Testis (tissue), 3 donors: ENCODE results near the gene PLEKHM3. TPM values are rescaled to one million over a fixed set of nuclear protein-coding genes. Genes with fewer than 3 reads are reported as not detected.

Source experiments
- DNase-seq: peaks from one replicate; pipeline ENCODE4 v3.0.0-alpha.2; 2019
- H3K27ac ChIP-seq, 2 donors: fragments of 200-600 bp; sonication (generic); one replicate each; pipeline ENCODE4 v1.5.1; 2019
- H3K27me3 ChIP-seq: fragments of 200-600 bp; sonication (generic); one replicate; pipeline ENCODE4 v1.5.1; 2019
- H3K36me3 ChIP-seq: fragments of 200-600 bp; sonication (generic); one replicate; pipeline ENCODE4 v1.5.1; 2017; ENCODE audit warnings: low read depth; ENCODE audit errors: missing control alignments
- H3K4me1 ChIP-seq: fragments of 200-600 bp; sonication (generic); one replicate; pipeline ENCODE4 v1.5.1; 2019
- H3K4me3 ChIP-seq, 2 donors: fragments of 200-600 bp; sonication (generic); one replicate each; pipeline ENCODE4 v1.5.1; 2017 to 2019
- H3K9me3 ChIP-seq: fragments of 200-600 bp; sonication (generic); one replicate; pipeline ENCODE4 v1.5.1; 2017
- CTCF ChIP-seq, 3 experiments: fragments of 450-650 bp in 2 of 3; fragments of 200-600 bp in 1 of 3; sonication (generic) in 1 of 3; IDR thresholded peaks; one replicate each; pipeline ENCODE4 v1.5.1; 2016 to 2019; ENCODE audit warnings: antibody characterized with exemption in 3 of 3, mild to moderate bottlenecking in 2 of 3, moderate library complexity in 1 of 3
- POLR2A ChIP-seq: fragments of 450-650 bp; IDR thresholded peaks from one replicate; pipeline ENCODE4 v1.6.1; 2017; ENCODE audit warnings: antibody characterized with exemption, mild to moderate bottlenecking, moderate library complexity
- WGBS, 2 donors: methylation state at CpG; one replicate each; pipeline ENCODE4 v1.1.5; 2018; 5-methylcytosine and 5-hydroxymethylcytosine counted together
- intact Hi-C: fragments of 100-400 bp; cut with DNase I; formaldehyde crosslinking; loops from one replicate; pipeline ENCODE4 v1.15.1; 2023; ENCODE audit warnings: low total_unique reads
- polyA plus RNA-seq: library from polyadenylated mRNA; stranded (reverse); fragments of 350-450 nt; fragmentation: Illumina TruSeq; extraction: RNeasy Lipid Tissue Mini Kit (QIAGEN cat#74804); gene quantifications from one replicate; pipeline ENCODE4 v1.2.3, GENCODE V29; 2014; ENCODE audit warnings: low read depth, low replicate concordance; ENCODE audit not compliant: insufficient read depth
- total RNA-seq, 2 donors: library from RNA; depleted of rRNA; stranded (reverse); fragments of >200 nt; gene quantifications; one replicate each; pipeline ENCODE4 v1.2.3, GENCODE V29; 2016

Gene PLEKHM3
- total and polyA plus RNA-seq, 3 donors from 2014 or later = 12.5 to 24.6 (median 21.9) TPM

DNA sequence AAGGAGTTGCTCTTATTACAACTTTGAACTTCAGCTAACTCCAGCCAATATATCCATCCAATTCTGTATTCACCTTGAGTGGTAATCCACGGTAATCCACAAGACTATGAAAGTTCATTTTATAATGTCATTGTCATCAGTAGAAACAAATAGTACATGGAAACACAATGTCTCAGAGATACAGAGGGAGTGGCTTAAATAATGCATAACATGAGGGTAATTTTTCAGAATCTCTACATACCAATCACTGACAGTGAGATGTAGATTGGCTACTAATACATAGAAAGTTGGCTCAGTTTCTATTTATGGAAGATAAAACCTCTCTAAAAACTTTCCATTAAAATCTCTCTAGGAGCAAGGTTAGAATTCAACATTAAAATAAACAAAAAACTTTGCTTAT is 93.2 kb downstream of the PLEKHM3 start:
- H3K9me3 ChIP-seq = no peaks in the 10 kb centered on the region
- intact Hi-C loops = no loop called here
- no peak for DNase-seq
- no peak overlapping the region for H3K27ac ChIP-seq
- H3K4me1 ChIP-seq = no peaks in the 10 kb centered on the region
- WGBS, 2 donors = 95 to 97% methylated on average over 1 of the region's 1 CpG
- no peaks in the 10 kb centered on the region for H3K36me3 ChIP-seq
- H3K27me3 ChIP-seq = no peaks in the 10 kb centered on the region
- H3K4me3 ChIP-seq = no peak overlapping the region
- no peak for TF ChIP-seq POLR2A
- no peak for TF ChIP-seq CTCF (IDR thresholded peaks at IDR 0.05)

GRCh38 chr2:207930747-207931146 is 94.6 kb downstream of the PLEKHM3 start:
- WGBS, 2 donors = 44 to 64% methylated on average over 22 to 29 of the region's 29 CpGs
- Histone ChIP-seq H3K4me1 (no peaks in the 10 kb centered on the region), H3K27ac (no peak overlapping the region), H3K27me3 (no peaks in the 10 kb centered on the region), H3K9me3 (no peaks in the 10 kb centered on the region), H3K36me3 (no peaks in the 10 kb centered on the region), H3K4me3 (peak overlapping the region in 1 of 2 donors; percentile 24)
- intact Hi-C loops = no loop called here
- TF ChIP-seq POLR2A (no peak), CTCF (IDR thresholded peaks at IDR 0.05) (no peak)
- DNase-seq = peak; percentile 37

- TF ChIP-seq CTCF (IDR thresholded peaks at IDR 0.05) = no peak
- TF ChIP-seq POLR2A = no peak
- DNase-seq = no peak
- Histone ChIP-seq H3K4me1 (no peaks in the 10 kb centered on the region), H3K9me3 (no peaks in the 10 kb centered on the region), H3K36me3 (no peaks in the 10 kb centered on the region), H3K27ac (no peak overlapping the region), H3K27me3 (no peaks in the 10 kb centered on the region), H3K4me3 (no peak overlapping the region)
- WGBS, 2 donors = 79 to 94% methylated on average over 3 of the region's 3 CpGs
- intact Hi-C loops = no loop called here
Measured at GRCh38 chr2:207929923-207930322, 95.4 kb downstream of the PLEKHM3 start.

GRCh38 chr2:207928079-207928478 is 97.2 kb downstream of the PLEKHM3 start:
- no peaks in the 10 kb centered on the region for H3K9me3 ChIP-seq
- no peak overlapping the region for H3K4me3 ChIP-seq
- H3K27me3 ChIP-seq = no peaks in the 10 kb centered on the region
- no peak for TF ChIP-seq CTCF (IDR thresholded peaks at IDR 0.05)
- no peak for TF ChIP-seq POLR2A
- H3K36me3 ChIP-seq = no peaks in the 10 kb centered on the region
- H3K27ac ChIP-seq = no peak overlapping the region
- H3K4me1 ChIP-seq = no peaks in the 10 kb centered on the region
- intact Hi-C loops = no loop called here
- DNase-seq = no peak

- H3K4me3 ChIP-seq = no peak overlapping the region
- 77 to 82% methylated on average over 4 of the region's 4 CpGs for WGBS, 2 donors
- intact Hi-C loops = no loop called here
Measured at GRCh38 chr2:207926989-207927300, 98.4 kb downstream of the PLEKHM3 start.

More at GRCh38 chr2:207926989-207927300, 98.4 kb downstream of the PLEKHM3 start:
- H3K9me3 ChIP-seq = no peaks in the 10 kb centered on the region
- no peaks in the 10 kb centered on the region for H3K36me3 ChIP-seq
- no peak overlapping the region for H3K27ac ChIP-seq
- TF ChIP-seq POLR2A (no peak), CTCF (IDR thresholded peaks at IDR 0.05) (no peak)
- no peaks in the 10 kb centered on the region for H3K27me3 ChIP-seq
- DNase-seq = no peak
- H3K4me1 ChIP-seq = no peaks in the 10 kb centered on the region
